Fibroblast of mammary gland (primary cell): ENCODE data around the gene METTL21A.
A peak's percentile ranks its signal among the peaks of the same experiment; 100 is the strongest.

Source experiments
- DNase-seq: peaks from one replicate; pipeline ENCODE4 v3.0.0-alpha.2; 2010; ENCODE audit warnings: low read depth
- H3K4me3 ChIP-seq: 2 replicates; pipeline ENCODE4 v1.5.1; 2011; ENCODE audit warnings: low read depth, mild to moderate bottlenecking, low read length, moderate library complexity; ENCODE audit not compliant: control insufficient read depth
- CTCF ChIP-seq: conservative IDR thresholded peaks from 2 replicates; pipeline ENCODE4 v1.5.1; 2011; ENCODE audit warnings: low read depth, low read length, inconsistent platforms; ENCODE audit not compliant: control insufficient read depth, insufficient read depth

Gene METTL21A

DNA sequence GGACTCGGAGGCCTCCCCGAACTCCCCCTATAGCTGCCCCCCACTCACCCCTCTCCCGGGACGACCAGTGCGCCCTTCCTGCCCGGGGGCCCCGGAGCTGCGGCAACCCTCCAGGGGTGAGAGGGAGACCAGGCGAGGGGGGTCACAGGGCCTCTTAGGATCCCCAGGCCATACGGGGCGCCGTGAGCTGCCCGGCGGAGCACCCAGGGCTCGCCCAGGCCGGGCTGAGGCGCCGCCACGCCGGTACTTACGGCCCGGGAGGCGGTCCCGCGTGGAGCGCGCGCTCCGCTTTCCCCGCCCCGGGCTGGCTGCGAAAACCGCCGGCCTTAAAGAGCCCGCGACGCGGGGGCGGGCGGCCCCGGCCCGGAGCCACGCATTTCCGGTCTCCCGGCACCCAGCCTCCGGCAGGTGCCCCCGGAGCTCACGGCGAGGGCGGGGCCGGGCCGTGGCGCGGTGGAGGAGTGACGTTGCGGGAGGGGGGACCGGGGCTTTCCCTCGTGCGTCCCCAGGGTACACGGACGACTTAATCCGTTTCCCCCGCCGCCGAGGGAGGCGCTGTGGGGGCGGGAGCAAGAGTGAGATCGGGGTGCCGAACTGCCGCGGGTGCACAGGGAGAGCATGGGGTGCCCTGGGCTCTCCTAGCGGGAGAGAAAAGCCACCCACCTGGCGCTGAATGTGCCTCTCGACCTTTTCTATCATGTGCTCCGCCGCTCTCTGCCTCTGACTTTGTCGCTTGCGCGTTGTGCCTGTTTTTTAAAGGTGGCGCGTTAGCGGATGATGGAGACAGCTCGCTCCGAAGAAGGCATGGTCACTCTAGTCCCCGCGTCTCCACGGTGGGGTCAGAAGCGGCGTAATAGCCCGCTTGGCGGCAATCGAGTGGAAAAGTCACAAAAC lies at the start of gene METTL21A:
Gene METTL21A (minus strand): TSS at position 381 of the 894 bp plus-strand sequence. CDS start 1,019 bp downstream, outside the sequence.
- H3K4me3 ChIP-seq, result peak within 1 kb of the TSS; percentile 81
- TF ChIP-seq CTCF, result peak; percentile 20
- peak; percentile 70 for DNase-seq

GRCh38 chr2:207674826-207675225 lies 49.6 kb upstream of the METTL21A start:
- no peak for TF ChIP-seq CTCF

GRCh38 chr2:207674266-207674774 lies 49.1 kb upstream of the METTL21A start:
- no peak overlapping the region for H3K4me3 ChIP-seq
- DNase-seq, result no peak

More at GRCh38 chr2:207674826-207675225, 49.6 kb upstream of the METTL21A start:
- no peak for DNase-seq
- no peak overlapping the region for H3K4me3 ChIP-seq

GRCh38 chr2:207673431-207673830 lies 48.2 kb upstream of the METTL21A start:
- no peak overlapping the region for H3K4me3 ChIP-seq
- DNase-seq, result no peak
- no peak for TF ChIP-seq CTCF

More at GRCh38 chr2:207674266-207674774, 49.1 kb upstream of the METTL21A start:
- TF ChIP-seq CTCF, result no peak

DNA sequence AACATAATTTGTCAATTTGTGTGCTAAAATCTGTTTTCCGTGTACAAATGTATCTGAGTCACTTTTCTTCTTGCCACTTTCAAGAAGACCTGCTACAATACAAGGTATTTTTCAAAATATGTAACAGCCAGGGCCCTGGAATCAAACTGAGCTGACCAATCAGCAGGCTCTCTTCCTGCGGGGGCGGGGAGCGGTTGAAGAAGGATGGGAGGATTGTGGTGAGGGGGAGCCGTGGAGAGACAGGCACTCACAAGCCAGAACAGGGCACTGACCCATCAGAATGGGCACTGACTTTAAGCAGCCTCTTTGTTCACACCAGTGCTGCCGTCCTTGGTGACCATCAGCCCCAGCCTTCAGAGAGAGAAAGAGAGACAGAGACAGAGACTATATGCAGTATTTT lies 45.7 kb upstream of the METTL21A start:
- DNase-seq, result no peak
- no peak overlapping the region for H3K4me3 ChIP-seq
- TF ChIP-seq CTCF, result no peak

GRCh38 chr2:207663870-207664545 lies 38.8 kb upstream of the METTL21A start:
- no peak overlapping the region for H3K4me3 ChIP-seq
- no peak for TF ChIP-seq CTCF
- DNase-seq, result no peak
